Measurements from ENCODE around the gene LAMB4. TPM values are rescaled to one million over a fixed set of nuclear protein-coding genes. Genes with fewer than 3 reads are reported as not detected.

Gene LAMB4
- total RNA-seq, 1 donor from 2014 or later = not detected

- no peak for TF ChIP-seq CTCF (IDR thresholded peaks at IDR 0.05)
- Histone ChIP-seq H3K4me1 (peaks cover 9% of the 10 kb centered on the region), H3K27ac (no peak overlapping the region), H3K9me3 (no peaks in the 10 kb centered on the region), H3K27me3 (ENCODE audit: low read depth) (no peaks in the 10 kb centered on the region), H3K36me3 (no peaks in the 10 kb centered on the region), H3K4me3 (no peak overlapping the region)
- ATAC-seq (no peak), DNase-seq (no peak)
- intact Hi-C loops (cut with DNase I) = no loop called here
Observed at GRCh38 chr7:108118959-108119358, 11.2 kb downstream of the LAMB4 start.

DNA sequence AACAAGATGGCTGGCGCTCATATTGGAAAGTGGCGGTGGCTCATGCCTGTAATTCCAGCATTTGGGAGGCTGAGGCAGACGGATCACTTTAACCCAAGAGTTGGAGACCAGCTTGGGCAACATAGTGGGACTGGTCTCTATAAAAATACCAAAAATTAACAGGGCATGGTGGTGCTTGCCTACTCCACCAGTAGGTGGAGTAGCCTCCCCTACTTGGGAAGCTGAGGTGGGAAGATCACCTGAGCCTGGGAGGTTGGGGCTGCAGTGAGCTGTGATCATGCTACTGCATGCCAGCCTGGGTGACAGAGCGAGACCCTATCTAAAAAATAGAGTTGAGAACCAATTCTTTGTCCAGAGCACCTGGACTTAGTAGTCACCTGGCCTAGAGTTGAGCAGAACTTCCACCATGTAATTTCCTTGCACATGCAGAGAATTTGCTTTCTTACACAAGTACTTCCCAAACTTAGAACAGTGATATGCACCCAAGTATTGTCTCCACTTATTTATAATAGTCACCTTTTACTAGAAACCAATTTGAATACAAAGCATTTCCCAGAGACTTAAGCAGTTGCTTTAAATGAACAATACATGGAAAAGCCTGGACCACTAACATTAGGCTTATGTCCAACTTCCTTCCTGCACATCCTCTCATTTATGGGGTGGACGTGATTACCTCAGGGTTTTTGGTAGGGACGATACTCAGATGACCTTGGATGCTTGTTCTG is 15.9 kb downstream of the LAMB4 start:
- no peak for ATAC-seq
- Histone ChIP-seq H3K36me3 (no peaks in the 10 kb centered on the region), H3K4me3 (no peak overlapping the region), H3K27me3 (ENCODE audit: low read depth) (no peaks in the 10 kb centered on the region), H3K9me3 (no peaks in the 10 kb centered on the region), H3K4me1 (no peaks in the 10 kb centered on the region), H3K27ac (no peak overlapping the region)
- peak; percentile 36 for TF ChIP-seq CTCF (IDR thresholded peaks at IDR 0.05)
- no peak for DNase-seq
- intact Hi-C loops (cut with DNase I) = no loop called here

- intact Hi-C loops (cut with DNase I) = no loop called here
- no peaks in the 10 kb centered on the region for H3K4me1 ChIP-seq
- no peak overlapping the region for H3K27ac ChIP-seq
- no peaks in the 10 kb centered on the region for H3K27me3 ChIP-seq (ENCODE audit: low read depth)
- H3K9me3 ChIP-seq = no peaks in the 10 kb centered on the region
- no peak for TF ChIP-seq CTCF (IDR thresholded peaks at IDR 0.05)
- H3K4me3 ChIP-seq = no peak overlapping the region
- ATAC-seq (no peak), DNase-seq (no peak)
- H3K36me3 ChIP-seq = no peaks in the 10 kb centered on the region
Observed at GRCh38 chr7:108112683-108113082, 17.5 kb downstream of the LAMB4 start.

DNA sequence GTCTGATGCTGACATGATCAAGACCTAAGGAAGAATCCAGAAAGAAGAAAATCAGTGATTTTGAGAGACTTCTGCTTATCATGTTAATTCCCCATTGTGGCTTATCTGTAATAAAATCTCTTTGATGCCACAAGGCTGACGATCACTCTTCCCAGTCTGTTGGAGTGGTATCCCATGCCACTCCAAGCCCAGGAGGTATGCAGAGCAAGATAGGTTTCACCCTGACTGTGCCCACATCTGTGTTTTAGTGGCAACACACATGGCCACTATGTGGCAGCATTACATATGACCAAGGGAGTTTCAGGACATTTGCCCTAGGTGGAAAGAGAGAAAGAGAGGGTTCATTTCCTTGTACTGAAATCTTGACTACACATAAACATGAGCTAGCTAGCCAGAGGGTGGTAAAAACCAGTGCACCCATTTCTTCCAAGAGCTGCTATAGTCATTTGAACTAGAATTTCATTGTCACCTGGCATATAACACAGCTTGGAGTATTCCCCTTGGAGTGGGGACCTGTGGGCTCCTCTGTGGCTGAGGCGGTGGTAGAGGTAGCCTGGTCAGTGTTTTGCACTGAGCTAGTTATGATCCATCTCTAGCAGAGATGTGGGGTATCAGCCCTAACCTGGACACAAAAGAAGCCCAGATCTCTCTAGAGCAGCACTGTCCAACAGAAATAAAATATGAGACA is 20.8 kb downstream of the LAMB4 start:
- no peaks in the 10 kb centered on the region for H3K9me3 ChIP-seq
- intact Hi-C loops (cut with DNase I) = no loop called here
- H3K27ac ChIP-seq = no peak overlapping the region
- H3K4me1 ChIP-seq = no peaks in the 10 kb centered on the region
- TF ChIP-seq CTCF (IDR thresholded peaks at IDR 0.05) = peak; percentile 26
- H3K27me3 ChIP-seq (ENCODE audit: low read depth) = no peaks in the 10 kb centered on the region
- no peaks in the 10 kb centered on the region for H3K36me3 ChIP-seq
- H3K4me3 ChIP-seq = no peak overlapping the region
- DNase-seq = no peak
- ATAC-seq = peak in 1 of 2 donors; percentile 59

DNA sequence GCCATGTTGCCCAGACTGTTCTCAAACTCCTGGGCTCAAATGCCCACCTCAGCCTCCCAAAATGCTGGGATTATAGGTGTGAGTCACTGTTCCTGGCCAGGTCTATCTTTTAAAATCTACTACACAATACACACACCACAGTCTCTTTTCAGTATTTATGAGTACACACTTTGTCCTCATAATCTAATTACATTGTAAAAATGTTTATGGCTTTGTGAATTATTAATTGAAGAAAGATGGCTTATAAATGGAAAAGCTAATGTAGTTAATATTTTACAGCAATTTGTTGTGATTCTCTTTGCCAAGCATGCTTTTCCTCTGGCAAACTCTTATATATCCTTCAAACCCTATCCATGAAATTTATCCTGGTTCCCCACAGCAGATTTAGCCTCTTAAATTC is 22.0 kb downstream of the LAMB4 start:
- H3K4me1 ChIP-seq = no peaks in the 10 kb centered on the region
- no peak overlapping the region for H3K27ac ChIP-seq
- no peak for TF ChIP-seq CTCF (IDR thresholded peaks at IDR 0.05)
- H3K4me3 ChIP-seq = no peak overlapping the region
- H3K27me3 ChIP-seq (ENCODE audit: low read depth) = no peaks in the 10 kb centered on the region
- no peaks in the 10 kb centered on the region for H3K36me3 ChIP-seq
- ATAC-seq (no peak), DNase-seq (no peak)
- intact Hi-C loops (cut with DNase I) = no loop called here
- H3K9me3 ChIP-seq = no peaks in the 10 kb centered on the region
